Measurements from ENCODE around the gene MAPKAPK3. TPM values are rescaled to one million over a fixed set of nuclear protein-coding genes. Genes with fewer than 3 reads are reported as not detected.

The MAPKAPK3 gene
- total RNA-seq, 1 donor from 2014 or later: 412 TPM

DNA sequence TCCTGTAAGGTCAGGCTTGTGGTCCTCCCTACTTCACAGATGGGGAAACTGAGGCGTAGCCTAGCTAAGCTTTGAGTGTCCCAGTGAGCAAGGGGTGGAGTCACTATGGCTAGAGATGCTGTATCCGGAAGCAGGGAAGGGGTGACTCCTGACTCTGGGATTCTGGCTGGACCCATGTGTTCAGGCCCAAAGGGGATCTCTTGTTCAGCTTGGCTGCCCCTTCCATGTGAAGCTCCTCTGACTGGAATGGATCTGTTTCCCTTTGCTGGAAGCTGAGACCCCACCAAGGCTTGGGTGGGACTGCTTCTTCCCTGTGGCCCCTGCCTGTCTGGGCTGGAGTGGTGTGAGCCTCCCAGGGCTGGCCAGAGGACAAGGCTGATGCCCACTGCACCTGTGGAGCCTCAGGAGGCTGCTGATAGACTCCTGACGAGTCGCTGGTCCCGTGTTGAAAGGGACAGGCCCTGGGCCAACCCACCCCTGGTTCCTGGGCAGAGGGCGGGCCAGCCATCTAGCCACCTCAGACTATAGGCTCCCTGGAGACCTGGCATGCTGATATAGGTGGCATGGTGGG is 1.0 kb downstream of the MAPKAPK3 start:
- intact Hi-C loops (cut with DNase I): loop anchor here (5.0 kb wide), 2 partner anchors 754 to 774 kb away; partner anchors contain the start of gene RBM15B
- peak; percentile 35 for ATAC-seq
- peak; percentile 82 for DNase-seq (ENCODE audit: missing footprints)

DNA sequence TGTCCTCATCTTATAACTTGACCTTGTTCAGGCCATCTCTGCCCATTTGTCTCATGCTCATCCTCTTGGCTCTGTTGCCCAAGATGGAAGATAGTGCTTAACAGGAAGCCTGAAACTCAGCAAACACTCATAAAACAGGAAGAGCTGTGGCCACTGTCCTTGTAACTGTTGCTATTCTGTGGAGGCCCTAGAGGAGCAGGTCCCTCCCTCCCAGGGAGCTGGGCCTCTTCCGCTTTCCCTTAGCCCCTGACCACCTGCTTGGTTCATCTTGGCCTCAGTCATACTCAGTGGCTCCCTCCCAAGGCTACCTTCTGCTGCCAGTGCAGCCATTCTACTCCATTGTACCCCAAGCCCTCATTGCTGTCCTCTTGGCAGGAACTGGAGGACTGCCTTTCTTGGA is 3.5 kb downstream of the MAPKAPK3 start:
- intact Hi-C loops (cut with DNase I): no loop called here
- no peak for ATAC-seq
- DNase-seq (ENCODE audit: missing footprints): peak; percentile 68

DNA sequence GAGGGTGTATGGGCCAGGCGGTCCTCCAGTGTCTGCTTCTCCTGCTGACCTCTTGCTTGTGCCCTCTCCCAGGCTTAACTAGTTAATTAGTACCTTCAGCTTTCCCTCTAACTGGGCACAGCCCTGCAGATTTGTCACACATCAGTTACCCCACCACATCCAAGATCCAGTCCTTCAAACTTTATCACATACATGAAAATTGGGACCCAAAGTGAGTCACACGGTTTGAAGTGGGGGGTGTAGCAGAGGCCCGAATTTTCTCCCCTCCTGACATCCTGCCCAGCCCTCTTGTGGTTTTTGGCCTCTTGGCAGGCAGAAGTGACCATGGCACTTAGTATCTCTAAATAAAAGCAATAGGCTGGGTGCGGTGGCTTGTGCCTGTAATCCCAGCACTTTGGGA is 3.9 kb downstream of the MAPKAPK3 start:
- no peak for ATAC-seq
- peak; percentile 21 for DNase-seq (ENCODE audit: missing footprints)
- intact Hi-C loops (cut with DNase I): no loop called here

DNA sequence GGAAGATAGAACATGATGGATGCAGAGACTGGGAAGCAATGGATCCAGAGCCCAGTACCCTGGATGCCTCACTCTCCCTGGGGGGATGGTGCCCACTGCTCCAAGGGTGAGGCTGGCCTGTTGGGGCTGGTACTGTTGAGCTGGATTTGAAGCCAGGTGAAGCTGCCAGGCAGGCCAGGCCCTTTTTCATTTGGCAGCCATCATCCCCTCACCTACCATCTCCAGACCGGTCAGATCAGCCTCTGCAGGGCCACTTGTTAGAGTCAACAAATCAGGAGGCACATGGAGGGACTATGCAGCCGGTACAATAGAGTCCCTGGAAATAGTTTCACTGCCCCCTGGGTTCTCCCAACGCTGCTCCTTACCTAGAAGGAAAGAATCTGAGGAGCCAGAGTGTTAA is 5.9 kb downstream of the MAPKAPK3 start:
- intact Hi-C loops (cut with DNase I): no loop called here
- DNase-seq (ENCODE audit: missing footprints) (no peak), ATAC-seq (no peak)

DNA sequence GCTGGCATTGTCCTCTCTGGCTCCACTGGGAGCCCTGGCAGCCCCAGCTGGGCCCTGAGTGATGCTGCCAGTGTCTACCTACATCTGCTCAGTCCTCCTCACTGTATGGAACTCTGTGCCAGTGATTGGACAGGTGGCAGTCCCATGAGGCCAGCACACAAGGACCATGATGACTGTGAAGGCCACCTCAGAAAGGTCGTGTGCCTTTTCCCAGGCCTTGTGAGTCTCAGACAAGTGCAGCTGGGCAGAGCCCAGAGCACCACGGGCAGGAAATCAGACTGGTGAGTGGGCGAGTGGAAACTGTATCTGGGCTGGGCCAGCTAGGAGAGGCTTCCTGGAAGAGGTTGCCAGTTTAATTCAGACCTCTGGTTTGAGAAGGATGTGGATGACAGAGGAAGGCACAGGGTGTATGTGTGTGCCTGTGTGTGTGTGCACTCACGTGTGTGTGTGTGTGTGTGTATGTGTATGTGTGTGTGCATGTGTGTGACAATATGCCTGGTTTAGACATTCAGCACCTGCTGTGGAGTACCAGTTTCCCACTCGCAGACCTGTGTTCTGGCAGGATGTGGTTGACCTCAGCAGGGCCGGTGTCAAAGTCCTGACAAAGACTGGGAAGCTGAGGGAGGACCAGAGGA is 7.0 kb downstream of the MAPKAPK3 start:
- ATAC-seq (no peak), DNase-seq (ENCODE audit: missing footprints) (no peak)
- intact Hi-C loops (cut with DNase I): no loop called here

DNA sequence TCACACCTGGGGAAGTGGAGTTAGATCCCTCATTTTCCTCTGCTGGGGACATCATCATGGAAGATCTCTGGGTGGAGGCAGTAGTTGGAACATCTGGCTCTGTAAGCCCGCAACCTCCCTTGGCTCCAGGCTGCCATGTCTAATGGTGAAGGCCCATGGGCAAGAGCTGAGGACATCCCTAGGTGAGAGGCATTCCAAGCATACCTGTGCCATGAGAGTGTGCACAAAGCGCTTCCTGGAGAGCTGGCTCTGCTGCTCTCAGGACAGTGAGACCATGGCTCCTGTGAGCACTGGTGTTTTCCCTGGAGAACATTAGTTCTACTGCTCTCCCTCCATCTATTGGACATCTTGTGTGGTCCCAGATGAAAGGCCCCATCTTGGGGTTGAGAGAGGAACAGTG is 7.7 kb downstream of the MAPKAPK3 start:
- DNase-seq (ENCODE audit: missing footprints) (no peak), ATAC-seq (no peak)
- intact Hi-C loops (cut with DNase I): loop anchor here (1.0 kb wide), 1 partner anchor 25 kb away; no protein-coding TSS in a partner anchor

DNA sequence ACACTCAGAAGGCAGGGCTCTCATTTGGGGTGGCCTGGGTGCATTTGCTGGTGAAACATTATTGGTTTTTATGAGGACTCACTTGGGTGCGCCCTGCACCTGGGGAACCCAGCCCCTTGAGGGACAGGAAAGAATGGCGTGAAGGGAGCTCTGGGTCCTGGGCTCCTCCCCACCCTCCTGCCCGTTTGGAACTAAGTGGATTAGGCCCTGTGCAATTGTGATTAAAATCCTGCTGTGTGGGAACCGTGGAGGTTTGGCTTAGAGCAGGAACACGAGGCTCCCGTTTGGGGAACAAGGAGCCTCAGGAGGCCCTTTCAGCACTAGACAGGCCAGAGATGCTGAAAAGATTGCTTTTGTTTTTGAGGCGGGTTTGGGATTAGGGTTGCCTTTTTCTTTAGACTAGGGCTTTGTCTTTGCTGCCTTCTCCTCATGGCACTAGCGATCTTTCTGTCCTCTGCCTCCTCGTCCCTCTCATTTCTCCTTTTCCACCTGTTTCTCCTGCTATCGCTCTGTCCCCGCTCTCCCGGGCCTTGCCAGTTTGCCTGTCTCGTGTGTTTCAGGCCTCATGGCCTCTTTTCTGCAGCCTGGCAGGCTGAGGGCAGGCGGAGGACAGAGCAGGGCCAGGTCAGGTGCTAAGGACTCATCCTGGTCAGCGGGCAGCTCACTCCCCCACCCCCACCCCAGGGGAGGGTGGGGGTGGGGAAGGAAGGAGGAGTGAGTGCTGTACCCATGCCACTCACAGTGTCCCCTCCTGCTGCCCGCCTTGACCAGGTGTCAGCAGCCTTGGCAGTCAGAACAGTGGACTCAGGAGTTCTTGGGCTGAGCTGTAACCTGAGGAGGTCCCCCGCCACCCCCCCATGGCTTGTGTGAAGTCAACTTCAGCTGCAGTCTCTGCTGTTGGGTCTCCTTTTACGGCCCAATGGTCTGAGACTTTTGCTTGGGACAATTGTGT is 8.6 kb downstream of the MAPKAPK3 start:
- intact Hi-C loops (cut with DNase I): loop anchor here (1.0 kb wide), 1 partner anchor 24 kb away; no protein-coding TSS in a partner anchor
- ATAC-seq: no peak
- DNase-seq (ENCODE audit: missing footprints): no peak

DNA sequence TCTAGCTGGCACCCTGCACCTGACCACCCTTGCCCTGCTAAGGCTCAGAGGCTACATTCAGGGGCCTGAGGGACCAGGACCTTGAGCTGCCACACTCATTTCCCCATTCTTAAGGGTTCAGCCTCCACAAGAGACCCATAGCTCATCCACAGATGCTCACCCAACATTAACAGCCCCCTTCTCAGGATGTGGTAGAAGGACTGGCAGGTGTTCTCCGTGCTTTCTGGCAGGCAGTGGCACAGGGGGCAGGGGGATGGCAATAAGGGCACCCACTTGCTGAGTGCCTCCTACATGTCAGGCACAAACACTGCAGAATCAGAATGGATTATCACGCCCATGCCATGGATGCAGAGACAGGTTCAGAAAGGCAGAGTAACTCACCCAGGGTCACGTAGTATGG is 9.4 kb downstream of the MAPKAPK3 start:
- ATAC-seq (no peak), DNase-seq (ENCODE audit: missing footprints) (no peak)
- intact Hi-C loops (cut with DNase I): no loop called here

DNA sequence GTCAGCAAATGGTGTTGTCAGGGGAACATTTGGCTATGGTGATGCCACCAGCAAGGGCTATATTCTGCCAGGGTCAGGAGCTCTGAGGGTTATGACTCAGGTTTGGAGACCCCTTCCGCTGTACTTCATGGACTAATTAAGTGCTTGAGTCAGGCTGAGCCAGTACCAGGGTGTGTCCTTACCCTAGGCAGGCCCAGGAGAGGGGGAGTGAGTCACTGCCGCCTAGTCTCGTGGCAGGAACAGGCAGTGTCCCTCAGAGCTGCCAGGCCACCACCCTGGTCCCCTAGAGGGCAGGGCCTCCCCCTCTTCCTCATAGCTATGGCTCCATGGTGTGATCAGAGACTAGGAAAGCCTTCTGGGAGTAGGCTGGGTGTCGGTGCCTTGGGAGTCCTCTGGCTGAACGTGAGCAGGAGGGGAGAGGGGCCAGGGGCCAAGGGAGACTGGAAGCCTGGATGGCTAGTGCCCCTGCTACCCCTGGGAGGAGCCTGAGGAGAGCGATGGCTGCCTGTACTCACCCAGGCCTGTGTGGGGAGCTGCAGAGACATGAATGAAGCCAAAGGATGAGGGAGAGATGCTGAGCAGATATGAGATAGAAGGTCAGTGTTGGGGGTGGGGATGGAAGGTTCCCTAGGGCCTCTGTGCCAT is 10.6 kb downstream of the MAPKAPK3 start:
- DNase-seq (ENCODE audit: missing footprints) (no peak), ATAC-seq (peak; percentile 81)
- intact Hi-C loops (cut with DNase I): no loop called here

DNA sequence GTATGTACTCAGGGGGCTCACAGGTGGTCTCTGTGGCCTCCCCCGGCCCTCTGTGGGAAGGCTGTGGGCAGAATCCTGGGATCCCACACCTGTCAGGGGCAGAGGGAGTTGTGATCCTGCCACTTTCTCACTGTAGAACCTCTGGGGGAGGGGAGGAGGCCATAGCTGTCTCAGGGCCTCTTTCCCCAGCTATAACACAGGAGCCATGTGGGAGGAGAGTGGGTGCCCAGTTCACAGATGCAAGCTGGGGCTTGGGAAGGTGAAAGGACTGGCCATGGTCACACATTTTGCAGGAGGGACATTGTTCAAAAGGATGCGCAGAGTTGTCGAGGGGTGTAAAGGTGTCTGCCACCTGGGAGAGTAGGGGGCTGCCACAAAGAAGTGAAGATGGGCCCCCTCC is 11.7 kb downstream of the MAPKAPK3 start:
- intact Hi-C loops (cut with DNase I): no loop called here
- peak; percentile 34 for DNase-seq (ENCODE audit: missing footprints)
- ATAC-seq: no peak

DNA sequence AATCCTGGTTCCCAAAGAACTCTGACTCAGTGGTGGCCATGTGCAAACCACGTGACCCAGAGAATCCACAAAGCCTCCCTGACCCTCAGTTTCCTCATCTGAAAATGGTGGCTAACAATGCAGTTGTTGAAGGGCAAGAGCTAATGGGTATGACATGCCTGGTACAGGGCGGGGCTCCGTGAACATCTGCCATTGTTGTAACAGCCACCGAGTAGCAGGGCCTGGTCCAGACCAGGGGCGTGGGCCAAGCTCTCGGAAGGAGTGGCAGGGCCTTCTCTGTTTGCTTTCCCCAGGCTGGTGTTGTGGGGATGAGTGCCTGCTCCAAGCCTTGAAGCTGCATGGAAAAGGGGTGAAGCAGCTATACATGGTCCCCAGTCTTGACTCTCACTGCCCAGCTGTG is 13.4 kb downstream of the MAPKAPK3 start:
- ATAC-seq: no peak
- intact Hi-C loops (cut with DNase I): no loop called here
- no peak for DNase-seq (ENCODE audit: missing footprints)

DNA sequence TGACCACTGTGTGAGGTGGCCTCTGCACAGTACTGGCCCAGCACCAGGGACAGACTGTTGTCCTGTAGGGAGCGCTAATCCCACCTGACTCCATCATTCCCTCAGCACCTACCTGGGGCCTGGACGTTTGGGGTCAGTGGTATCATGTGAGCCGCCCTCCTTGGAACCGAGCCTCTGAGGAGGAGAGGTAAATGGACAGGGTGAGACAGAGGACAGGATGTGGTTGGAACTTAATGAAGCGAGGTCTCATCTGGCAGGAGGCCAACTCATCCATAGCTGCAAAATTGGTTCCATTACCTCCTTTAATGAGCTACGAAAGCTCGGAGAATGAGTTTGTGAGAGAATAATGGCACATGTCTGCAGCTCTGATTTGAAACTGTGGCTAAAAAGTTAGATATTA is 13.9 kb downstream of the MAPKAPK3 start:
- no peak for DNase-seq (ENCODE audit: missing footprints)
- intact Hi-C loops (cut with DNase I): no loop called here
- no peak for ATAC-seq

DNA sequence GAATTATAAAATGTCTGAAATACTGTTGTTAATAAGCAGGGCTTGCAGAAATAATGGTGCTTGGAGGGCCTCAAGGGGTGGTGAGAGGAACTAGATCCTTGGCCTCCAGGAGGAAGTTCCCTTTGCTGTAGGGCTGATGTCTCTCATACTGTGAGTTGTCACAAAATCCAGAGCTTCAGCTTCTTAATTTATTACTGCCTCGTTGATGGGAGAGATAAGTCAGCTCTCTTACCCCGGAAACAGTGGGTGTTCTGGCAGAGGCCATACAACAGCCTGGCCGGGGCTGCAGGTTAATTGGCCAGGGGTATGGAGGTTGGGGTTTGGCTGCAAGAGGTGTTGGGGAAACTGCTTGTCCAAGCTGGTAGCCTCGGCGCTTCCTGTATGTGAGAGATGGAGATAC is 15.5 kb downstream of the MAPKAPK3 start:
- DNase-seq (ENCODE audit: missing footprints) (no peak), ATAC-seq (no peak)
- intact Hi-C loops (cut with DNase I): no loop called here

DNA sequence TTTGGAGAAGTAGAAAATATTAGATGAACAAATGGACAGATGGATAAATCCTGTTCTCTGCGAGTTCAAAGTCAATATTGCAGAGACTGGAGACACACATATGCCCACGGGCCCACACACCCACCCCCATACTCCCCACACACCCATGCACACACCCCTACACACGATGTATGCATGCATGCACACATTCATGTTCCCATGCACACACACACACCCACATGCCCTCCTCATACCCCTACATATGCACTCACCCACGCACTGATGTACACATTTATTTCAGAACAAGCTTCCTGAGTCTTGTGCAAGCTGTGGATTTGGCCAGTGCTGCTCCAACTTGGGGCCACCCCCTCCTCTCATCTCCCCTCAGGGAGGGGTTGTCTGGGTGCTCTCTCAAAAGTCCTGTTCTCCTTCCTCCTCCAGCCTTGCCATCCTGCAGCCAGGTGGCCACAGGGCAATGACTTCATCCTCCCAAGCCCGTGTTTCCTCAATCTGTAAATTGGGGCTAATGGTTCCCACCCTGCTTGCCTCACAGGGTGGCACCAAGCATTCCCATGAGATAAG is 16.4 kb downstream of the MAPKAPK3 start:
- ATAC-seq: no peak
- DNase-seq (ENCODE audit: missing footprints): no peak
- intact Hi-C loops (cut with DNase I): no loop called here

DNA sequence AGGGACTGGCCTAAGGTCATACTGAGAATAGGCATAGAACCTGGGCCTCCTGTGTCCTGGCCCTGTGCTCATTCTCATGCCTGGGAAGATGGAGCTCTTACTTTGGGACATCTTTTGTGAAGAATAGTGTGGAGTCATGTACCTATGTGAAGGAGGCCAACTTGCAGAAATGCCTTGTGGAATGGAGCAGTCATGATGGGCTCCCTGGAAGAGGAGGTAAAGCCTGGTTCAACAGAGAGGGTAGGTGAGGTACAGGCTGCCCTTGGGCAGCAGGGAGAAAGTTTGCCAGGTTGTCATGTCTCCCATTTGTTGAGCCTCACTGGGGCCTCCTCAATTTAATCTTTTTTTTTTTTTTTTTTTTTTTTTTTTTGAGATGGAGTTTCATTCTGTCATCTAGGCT is 18.1 kb downstream of the MAPKAPK3 start:
- intact Hi-C loops (cut with DNase I): no loop called here
- no peak for ATAC-seq
- no peak for DNase-seq (ENCODE audit: missing footprints)

DNA sequence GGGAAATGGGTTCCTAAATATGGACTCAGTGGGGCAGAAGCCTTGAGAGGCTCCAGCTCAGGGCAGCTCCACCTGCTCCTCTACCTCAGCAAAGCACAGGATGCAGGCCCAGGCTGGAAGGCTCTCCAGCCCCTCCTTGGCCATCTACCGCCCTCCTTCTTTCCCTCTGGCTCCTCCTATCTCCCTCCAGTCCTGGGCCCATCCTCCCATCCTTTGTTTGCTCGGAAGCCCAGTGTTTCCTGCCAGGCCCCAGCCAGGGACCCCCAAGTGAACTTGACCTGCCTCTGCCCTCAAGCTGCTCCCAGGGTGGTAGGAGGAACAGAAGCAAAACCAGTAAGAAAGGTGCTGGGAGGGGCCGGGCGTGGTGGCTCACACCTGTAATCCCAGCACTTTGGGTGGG is 20.1 kb downstream of the MAPKAPK3 start:
- ATAC-seq: no peak
- no peak for DNase-seq (ENCODE audit: missing footprints)
- intact Hi-C loops (cut with DNase I): no loop called here

DNA sequence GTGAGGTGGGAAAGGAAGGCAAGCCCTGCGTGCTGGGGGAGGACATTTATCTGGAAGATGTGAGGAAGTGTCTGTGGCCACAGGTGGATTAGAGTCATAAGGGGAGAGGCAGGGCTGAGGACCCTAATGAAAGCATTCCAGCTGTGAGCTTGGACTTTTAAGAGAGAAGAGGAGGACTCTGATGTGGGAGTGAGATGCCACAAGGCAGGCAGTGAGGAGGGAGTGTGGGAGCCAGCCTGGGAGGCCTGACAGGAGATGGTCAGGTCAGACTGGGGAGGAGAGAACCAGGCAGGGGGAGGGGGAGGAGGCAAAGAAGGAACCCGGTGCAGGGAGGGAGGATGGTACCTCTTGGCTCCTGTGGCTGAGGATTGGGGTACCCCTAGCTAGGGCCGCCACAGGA is 21.0 kb downstream of the MAPKAPK3 start:
- ATAC-seq: peak; percentile 23
- intact Hi-C loops (cut with DNase I): no loop called here
- no peak for DNase-seq (ENCODE audit: missing footprints)

DNA sequence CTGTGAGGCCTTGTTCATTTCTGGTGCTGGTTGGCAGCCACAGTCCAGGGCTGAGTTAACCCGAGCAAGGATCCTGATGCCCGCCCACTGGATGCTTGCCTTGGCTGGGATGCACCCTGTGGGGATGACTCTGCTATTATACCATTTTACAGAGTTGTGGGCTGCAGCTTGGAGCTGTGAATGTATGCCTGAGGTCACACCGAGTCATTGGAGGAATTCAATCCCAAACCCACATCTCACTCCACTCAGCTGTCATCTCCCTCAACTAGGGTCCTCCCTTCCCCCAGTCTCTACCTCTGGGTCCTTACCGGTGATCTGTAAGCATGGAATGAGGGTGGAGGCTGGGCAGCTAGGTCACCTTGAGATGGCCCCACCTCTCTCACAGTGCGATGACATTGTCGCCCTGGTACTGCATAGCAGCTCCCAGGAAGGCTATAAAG is 22.1 kb downstream of the MAPKAPK3 start:
- ATAC-seq: peak; percentile 29
- DNase-seq (ENCODE audit: missing footprints): no peak
- intact Hi-C loops (cut with DNase I): no loop called here

DNA sequence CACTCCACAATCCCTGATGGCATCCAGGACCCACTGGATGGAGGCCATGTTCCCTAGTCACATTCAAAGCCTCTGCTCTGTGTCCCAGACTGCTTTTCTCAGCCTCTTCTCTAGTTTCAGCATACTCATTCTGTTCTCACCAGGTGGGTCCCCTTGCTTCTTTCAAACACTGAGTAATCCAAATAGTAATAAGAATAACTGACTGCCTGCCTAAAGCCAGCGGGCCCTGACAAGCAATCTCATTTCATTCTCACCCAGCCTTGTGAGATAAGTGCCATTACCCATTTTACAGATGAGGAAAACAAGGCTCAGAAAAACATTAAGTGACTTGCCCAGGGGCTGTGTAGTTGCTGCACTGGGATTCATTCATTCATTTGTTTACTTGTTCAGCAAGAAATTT is 25.4 kb downstream of the MAPKAPK3 start:
- ATAC-seq (no peak), DNase-seq (ENCODE audit: missing footprints) (no peak)
- intact Hi-C loops (cut with DNase I): no loop called here
